CD4-positive, alpha-beta memory T cell (primary cell): ENCODE measurements around the gene NPRL2. TPM values are rescaled to one million over a fixed set of nuclear protein-coding genes. Genes with fewer than 3 reads are reported as not detected.

ENCODE experiments used
- CTCF ChIA-PET: fragments of 350-600 bp; sonication (Branson Sonifier 250); formaldehyde crosslinking; loops from one replicate; lab custom pipeline; 2021; ENCODE audit warnings: inconsistent platforms; ENCODE audit not compliant: partially characterized antibody; lab: Charles Lee
- POLR2A ChIA-PET: fragments of 350-600 bp; sonication (Branson Sonifier 250); formaldehyde crosslinking; loops from one replicate; lab custom pipeline; 2021; ENCODE audit not compliant: partially characterized antibody; lab: Charles Lee
- DNase-seq, 5 donors: peaks; one replicate each; pipeline versions ENCODE4 v3.0.0 to v3.0.0-alpha.2; 2020 to 2022; ENCODE audit warnings: mixed read lengths in 1 of 5
- H3K27ac ChIP-seq: one replicate; pipeline ENCODE4 v1.7.0; 2013; ENCODE audit warnings: low read depth, low read length
- H3K27me3 ChIP-seq: 2 replicates; pipeline ENCODE4 v1.7.0; 2013; ENCODE audit warnings: mild to moderate bottlenecking, low read length, moderate library complexity; ENCODE audit not compliant: insufficient read depth
- H3K36me3 ChIP-seq: 2 replicates; pipeline ENCODE4 v1.7.0; 2013; ENCODE audit warnings: mild to moderate bottlenecking, low read length, moderate library complexity; ENCODE audit not compliant: insufficient read depth
- H3K4me1 ChIP-seq: 2 replicates; pipeline ENCODE4 v1.7.0; 2013; ENCODE audit warnings: mild to moderate bottlenecking, low read length, moderate library complexity; ENCODE audit not compliant: insufficient read depth
- H3K4me3 ChIP-seq, 2 donors: one replicate each; pipeline ENCODE4 v1.7.0; 2013; ENCODE audit warnings: low read length in 2 of 2, mild to moderate bottlenecking in 1 of 2
- H3K9me3 ChIP-seq, 2 donors: one replicate each; pipeline ENCODE4 v1.7.0; 2013; ENCODE audit warnings: low read length in 2 of 2, control low read depth in 1 of 2; ENCODE audit not compliant: control insufficient read depth in 1 of 2
- H3K27ac Mint-ChIP-seq, 7 donors: one replicate each; pipeline ENCODE4 v1.8.0; 2020 to 2021; ENCODE audit warnings: mixed read lengths in 7 of 7, mild to moderate bottlenecking in 6 of 7, inconsistent platforms in 3 of 7, moderate library complexity in 3 of 7
- H3K27me3 Mint-ChIP-seq, 2 donors: one replicate each; pipeline ENCODE4 v1.8.0; 2020 to 2021; ENCODE audit warnings: mixed read lengths in 2 of 2
- H3K36me3 Mint-ChIP-seq, 2 donors: one replicate each; pipeline ENCODE4 v1.8.0; 2020 to 2021; ENCODE audit warnings: mixed read lengths in 2 of 2, inconsistent platforms in 1 of 2, mild to moderate bottlenecking in 1 of 2
- H3K4me1 Mint-ChIP-seq, 4 donors: one replicate each; pipeline ENCODE4 v1.8.0; 2020 to 2021; ENCODE audit warnings: mixed read lengths in 4 of 4, mild to moderate bottlenecking in 1 of 4
- H3K4me3 Mint-ChIP-seq, 8 donors: one replicate each; pipeline ENCODE4 v1.8.0; 2020 to 2021; ENCODE audit warnings: mixed read lengths in 8 of 8, mild to moderate bottlenecking in 7 of 8, moderate library complexity in 6 of 8, inconsistent platforms in 3 of 8
- H3K9me3 Mint-ChIP-seq, 8 donors: one replicate each; pipeline ENCODE4 v1.8.0; 2020 to 2021; ENCODE audit warnings: mixed read lengths in 8 of 8, mild to moderate bottlenecking in 5 of 8, inconsistent platforms in 3 of 8, moderate library complexity in 1 of 8
- intact Hi-C: fragments of 100-400 bp; cut with micrococcal nuclease; formaldehyde crosslinking; loops from one replicate; pipeline ENCODE4 v1.15.1; 2023
- polyA plus RNA-seq, 2 donors: library from polyadenylated mRNA; unstranded; fragments of 300-500 nt; fragmentation: Illumina TruSeq; gene quantifications; one replicate each; pipeline ENCODE4 v1.2.3, GENCODE V29; 2021
- total RNA-seq, 2 experiments: library from RNA; stranded (reverse); gene quantifications; one replicate each; pipeline ENCODE4 v1.2.3, GENCODE V29; 2021

Gene NPRL2
- total and polyA plus RNA-seq, 4 experiments from 2014 or later = 39.6 to 53.0 (median 45.9) TPM

DNA sequence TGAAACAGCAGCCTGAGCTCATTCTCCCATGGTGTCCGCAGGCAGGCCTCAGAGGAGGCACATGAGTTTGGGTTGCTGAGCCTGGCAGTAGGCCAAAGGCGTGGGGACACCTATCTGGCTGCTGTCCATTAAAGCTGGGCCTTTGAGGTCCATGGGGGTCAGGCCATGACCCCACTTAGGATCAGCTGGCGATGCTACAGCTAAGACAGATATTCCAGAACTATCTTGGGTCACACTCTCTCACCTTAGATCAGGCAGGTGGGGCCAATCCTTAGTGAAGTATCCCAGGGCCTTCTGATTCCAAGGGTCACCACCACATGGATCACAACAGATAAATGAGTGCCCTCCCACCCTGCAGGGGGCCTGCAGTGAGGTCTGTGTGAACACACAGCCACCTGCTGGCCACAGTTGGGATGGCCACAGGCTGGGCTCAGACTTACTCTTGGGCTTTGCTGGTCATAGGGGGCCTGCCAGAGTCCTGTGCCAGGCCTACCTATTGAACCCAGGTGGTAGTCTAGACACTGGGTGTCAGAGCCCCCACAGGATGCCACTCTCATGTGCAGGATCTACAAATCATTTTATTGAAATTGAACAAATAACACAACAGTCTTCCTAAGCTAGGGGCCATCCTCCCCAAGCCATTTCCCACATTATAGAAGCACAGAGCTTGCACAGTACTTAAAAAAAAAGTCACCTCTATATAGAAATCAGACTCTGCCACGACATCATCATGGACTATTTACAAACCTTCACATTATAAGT lies 26.0 kb downstream of the NPRL2 start:
- peaks cover 21 to 49% (median 35%) of the 10 kb centered on the region in 4 donors for H3K4me1 Mint-ChIP-seq
- H3K4me1 ChIP-seq = peaks cover 40% of the 10 kb centered on the region
- peak overlapping the region in 5 of 8 donors; percentile 17 to 67 (median 39) for H3K4me3 Mint-ChIP-seq
- no peak overlapping the region for H3K4me3 ChIP-seq
- ChIA-PET POLR2A (interaction anchor here (0.7 to 14.4 kb wide), 6 partner anchors 10 to 32 kb away, joined by 3 to 144 read pairs (median 8); partner anchors contain the start of genes HYAL3, IFRD2 and NAA80), CTCF (interaction anchor here (0.5 to 5.6 kb wide), 16 partner anchors 9 to 509 kb away, joined by 3 to 37 read pairs (median 5); partner anchors contain the start of genes CYB561D2, HYAL3, IFRD2 and NAA80)
- peaks cover 0 to 1% (median 0%) of the 10 kb centered on the region in 8 donors for H3K9me3 Mint-ChIP-seq
- DNase-seq = peak; percentile 39 to 65 (median 49)
- no peaks in the 10 kb centered on the region for H3K9me3 ChIP-seq
- H3K36me3 ChIP-seq = peaks cover 10% of the 10 kb centered on the region
- intact Hi-C loops = loop anchor here (1.0 to 2.0 kb wide), 2 partner anchors 50 to 130 kb away; no protein-coding TSS in a partner anchor
- no peak overlapping the region for H3K27ac ChIP-seq
- H3K27me3 Mint-ChIP-seq = no peaks in the 10 kb centered on the region
- no peaks in the 10 kb centered on the region for H3K27me3 ChIP-seq
- H3K27ac Mint-ChIP-seq = peak overlapping the region; percentile 53 to 93 (median 82)
- peaks cover 0 to 25% of the 10 kb centered on the region in 2 donors for H3K36me3 Mint-ChIP-seq

DNA sequence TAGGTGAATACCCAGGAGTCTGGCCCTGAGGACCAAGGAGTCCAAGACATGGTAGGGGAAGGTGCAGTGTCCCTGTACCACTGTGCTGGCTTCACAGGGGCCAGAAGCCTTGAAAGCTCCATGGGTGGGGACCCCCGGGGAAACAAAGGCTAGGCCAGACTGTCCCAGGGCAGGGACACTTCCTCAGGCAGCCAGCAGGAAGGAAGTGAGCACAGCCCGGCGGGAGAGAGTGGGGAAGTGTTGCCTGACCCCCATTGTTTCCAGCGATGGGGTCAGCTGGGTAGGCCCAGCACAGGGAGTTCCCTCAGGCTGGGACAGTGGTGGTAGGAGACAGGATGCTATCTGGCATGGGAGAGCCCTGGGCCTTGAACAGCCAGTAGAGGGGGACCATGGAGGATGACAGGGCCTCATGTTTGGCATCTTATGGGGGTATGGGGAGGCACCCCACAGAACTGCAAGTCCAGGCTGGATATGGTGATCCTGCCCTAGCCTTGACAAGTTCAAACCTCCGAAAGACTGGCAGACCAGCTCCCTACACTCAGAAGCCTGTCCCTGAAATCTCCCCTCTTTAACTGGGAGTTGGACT lies 26.9 kb downstream of the NPRL2 start:
- peaks cover 39% of the 10 kb centered on the region for H3K4me1 ChIP-seq
- Mint-ChIP-seq H3K27me3 (no peaks in the 10 kb centered on the region), H3K4me3 (peak overlapping the region in 1 of 8 donors; percentile 35), H3K36me3 (peaks cover 0 to 22% of the 10 kb centered on the region in 2 donors), H3K27ac (peak overlapping the region in 4 of 7 donors; percentile 29 to 90 (median 78)), H3K9me3 (peaks cover 0 to 1% (median 0%) of the 10 kb centered on the region in 8 donors), H3K4me1 (peaks cover 21 to 56% (median 38%) of the 10 kb centered on the region in 4 donors)
- H3K4me3 ChIP-seq = no peak overlapping the region
- peaks cover 10% of the 10 kb centered on the region for H3K36me3 ChIP-seq
- H3K27ac ChIP-seq = no peak overlapping the region
- peak in 1 of 5 donors; percentile 27 for DNase-seq
- H3K9me3 ChIP-seq = no peaks in the 10 kb centered on the region
- intact Hi-C loops = loop anchor here (1.0 to 2.0 kb wide), 2 partner anchors 49 to 129 kb away; no protein-coding TSS in a partner anchor
- POLR2A ChIA-PET = interaction anchor here (0.6 to 14.4 kb wide), 6 partner anchors 9 to 31 kb away, joined by 3 to 144 read pairs (median 8); partner anchors contain the start of genes HYAL3, IFRD2, NAA80 and RASSF1
- CTCF ChIA-PET = interaction anchor here (0.5 to 5.6 kb wide), 15 partner anchors 8 to 509 kb away, joined by 3 to 37 read pairs (median 5); partner anchors contain the start of genes CYB561D2, HYAL3, IFRD2 and NAA80
- no peaks in the 10 kb centered on the region for H3K27me3 ChIP-seq

GRCh38 chr3:50323092-50323600 lies 27.4 kb downstream of the NPRL2 start:
- H3K36me3 ChIP-seq = peaks cover 10% of the 10 kb centered on the region
- no peak overlapping the region for H3K4me3 ChIP-seq
- peaks cover 0 to 16% of the 10 kb centered on the region in 2 donors for H3K36me3 Mint-ChIP-seq
- no peaks in the 10 kb centered on the region for H3K27me3 ChIP-seq
- peaks cover 35% of the 10 kb centered on the region for H3K4me1 ChIP-seq
- CTCF ChIA-PET = interaction anchor here (0.9 to 5.6 kb wide), 6 partner anchors 11 to 51 kb away, joined by 3 to 37 read pairs (median 10); partner anchors contain the start of genes HYAL3, IFRD2 and NAA80
- no peaks in the 10 kb centered on the region for H3K9me3 ChIP-seq
- DNase-seq = peak in 1 of 5 donors; percentile 20
- POLR2A ChIA-PET = interaction anchor here (2.1 to 14.4 kb wide), 5 partner anchors 8 to 25 kb away, joined by 8 to 144 read pairs (median 16); partner anchors contain the start of genes HYAL3, NAA80 and RASSF1
- peaks cover 17 to 55% (median 37%) of the 10 kb centered on the region in 4 donors for H3K4me1 Mint-ChIP-seq
- peak overlapping the region in 3 of 8 donors; percentile 21 to 54 (median 35) for H3K4me3 Mint-ChIP-seq
- no peaks in the 10 kb centered on the region for H3K9me3 Mint-ChIP-seq
- peak overlapping the region; percentile 3 to 79 (median 68) for H3K27ac Mint-ChIP-seq
- intact Hi-C loops = no loop called here
- H3K27me3 Mint-ChIP-seq = no peaks in the 10 kb centered on the region
- H3K27ac ChIP-seq = no peak overlapping the region

GRCh38 chr3:50322386-50323091 lies 28.0 kb downstream of the NPRL2 start, which contains the start of gene HYAL2:
HYAL2 (minus strand) TSS chr3:50322745; CDS start chr3:50320489, 2,256 bp downstream.
- ChIA-PET POLR2A (interaction anchor here (1.0 to 14.4 kb wide), 6 partner anchors 8 to 37 kb away, joined by 4 to 144 read pairs (median 8); partner anchors contain the start of genes HYAL3, NAA80, RASSF1 and TMEM115), CTCF (interaction anchor here (0.5 to 5.6 kb wide), 8 partner anchors 11 to 220 kb away, joined by 3 to 37 read pairs (median 10); partner anchors contain the start of genes HYAL3, IFRD2 and NAA80)
- Histone ChIP-seq H3K4me3 (peak within 1 kb of the TSS; percentile 23 to 87), H3K4me1 (peaks cover 37% of the 10 kb centered on the region), H3K27ac (peak within 1 kb of the TSS; percentile 73), H3K36me3 (peaks cover 10% of the 10 kb centered on the region), H3K9me3 (no peaks in the 10 kb centered on the region), H3K27me3 (no peaks in the 10 kb centered on the region)
- H3K27me3 Mint-ChIP-seq = no peaks in the 10 kb centered on the region
- peak within 1 kb of the TSS; percentile 80 to 90 (median 86) for H3K4me3 Mint-ChIP-seq
- intact Hi-C loops = no loop called here
- H3K4me1 Mint-ChIP-seq = peaks cover 15 to 57% (median 35%) of the 10 kb centered on the region in 4 donors
- peak in 1 of 5 donors; percentile 37 for DNase-seq
- peaks cover 0 to 15% of the 10 kb centered on the region in 2 donors for H3K36me3 Mint-ChIP-seq
- peak within 1 kb of the TSS; percentile 90 to 95 (median 93) for H3K27ac Mint-ChIP-seq
- H3K9me3 Mint-ChIP-seq = no peaks in the 10 kb centered on the region

GRCh38 chr3:50322115-50322385 lies 28.5 kb downstream of the NPRL2 start:
- H3K9me3 Mint-ChIP-seq = no peaks in the 10 kb centered on the region
- Histone ChIP-seq H3K9me3 (no peaks in the 10 kb centered on the region), H3K4me1 (peaks cover 37% of the 10 kb centered on the region), H3K27me3 (no peaks in the 10 kb centered on the region), H3K4me3 (peak overlapping the region; percentile 23 to 87), H3K27ac (peak overlapping the region; percentile 73), H3K36me3 (peaks cover 10% of the 10 kb centered on the region)
- H3K4me1 Mint-ChIP-seq = peaks cover 16 to 57% (median 36%) of the 10 kb centered on the region in 4 donors
- H3K4me3 Mint-ChIP-seq = peak overlapping the region in 4 of 8 donors; percentile 80 to 86 (median 84)
- no peak for DNase-seq
- ChIA-PET CTCF (interaction anchor here (0.5 to 5.6 kb wide), 4 partner anchors 15 to 220 kb away, joined by 3 to 37 read pairs (median 10); partner anchors contain the start of genes HYAL3, IFRD2 and NAA80), POLR2A (interaction anchor here (0.6 to 14.4 kb wide), 7 partner anchors 10 to 37 kb away, joined by 3 to 144 read pairs (median 4); partner anchors contain the start of genes CYB561D2, HYAL3, NAA80 and NPRL2)
- H3K27ac Mint-ChIP-seq = peak overlapping the region in 2 of 7 donors; percentile 78 to 90
- H3K36me3 Mint-ChIP-seq = peaks cover 0 to 15% of the 10 kb centered on the region in 2 donors
- intact Hi-C loops = no loop called here
- H3K27me3 Mint-ChIP-seq = no peaks in the 10 kb centered on the region
